HG03025 (cell line): ENCODE data around the gene ARHGEF28.

Source experiments
- ATAC-seq: cut with Tn5 transposase; IDR thresholded peaks from one replicate; pipeline ENCODE4 v1.9.1; 2021; ENCODE audit warnings: mild to moderate bottlenecking, moderate library complexity; ENCODE audit not compliant: unreplicated experiment, low FRiP score

ARHGEF28 gene

GRCh38 chr5:73625944-73626811 is at the start of gene ARHGEF28:
Gene ARHGEF28 (plus strand): TSS chr5:73626196. CDS start chr5:73684852, 58,656 bp downstream.
- ATAC-seq = no peak

- ATAC-seq = no peak
Observed at GRCh38 chr5:73582285-73583145, 43.5 kb upstream of the ARHGEF28 start.

GRCh38 chr5:73587923-73588322 is 38.1 kb upstream of the ARHGEF28 start:
- no peak for ATAC-seq

- no peak for ATAC-seq
Observed at GRCh38 chr5:73591102-73591695, 34.8 kb upstream of the ARHGEF28 start.

GRCh38 chr5:73591698-73592501 is 34.1 kb upstream of the ARHGEF28 start:
- no peak for ATAC-seq

- no peak for ATAC-seq
Observed at GRCh38 chr5:73592551-73592950, 33.4 kb upstream of the ARHGEF28 start.

- ATAC-seq = no peak
Observed at GRCh38 chr5:73596705-73597328, 29.2 kb upstream of the ARHGEF28 start.

- ATAC-seq = no peak
Observed at GRCh38 chr5:73599380-73599779, 26.6 kb upstream of the ARHGEF28 start.

GRCh38 chr5:73603998-73604397 is 22.0 kb upstream of the ARHGEF28 start:
- ATAC-seq = no peak

GRCh38 chr5:73605223-73606087 is 20.5 kb upstream of the ARHGEF28 start:
- ATAC-seq = no peak

- no peak for ATAC-seq
Observed at GRCh38 chr5:73606206-73606753, 19.7 kb upstream of the ARHGEF28 start.

- no peak for ATAC-seq
Observed at GRCh38 chr5:73607228-73607627, 18.8 kb upstream of the ARHGEF28 start.

GRCh38 chr5:73612799-73613198 is 13.2 kb upstream of the ARHGEF28 start:
- ATAC-seq = no peak

GRCh38 chr5:73615085-73615484 is 10.9 kb upstream of the ARHGEF28 start:
- no peak for ATAC-seq

GRCh38 chr5:73615947-73616346 is 10.0 kb upstream of the ARHGEF28 start:
- ATAC-seq = no peak

- ATAC-seq = peak; percentile 63
Observed at GRCh38 chr5:73617510-73618279, 8.3 kb upstream of the ARHGEF28 start.

- no peak for ATAC-seq
Observed at GRCh38 chr5:73619606-73620333, 6.2 kb upstream of the ARHGEF28 start.
